ENCODE results near the gene PSMB3.

Gene PSMB3

DNA sequence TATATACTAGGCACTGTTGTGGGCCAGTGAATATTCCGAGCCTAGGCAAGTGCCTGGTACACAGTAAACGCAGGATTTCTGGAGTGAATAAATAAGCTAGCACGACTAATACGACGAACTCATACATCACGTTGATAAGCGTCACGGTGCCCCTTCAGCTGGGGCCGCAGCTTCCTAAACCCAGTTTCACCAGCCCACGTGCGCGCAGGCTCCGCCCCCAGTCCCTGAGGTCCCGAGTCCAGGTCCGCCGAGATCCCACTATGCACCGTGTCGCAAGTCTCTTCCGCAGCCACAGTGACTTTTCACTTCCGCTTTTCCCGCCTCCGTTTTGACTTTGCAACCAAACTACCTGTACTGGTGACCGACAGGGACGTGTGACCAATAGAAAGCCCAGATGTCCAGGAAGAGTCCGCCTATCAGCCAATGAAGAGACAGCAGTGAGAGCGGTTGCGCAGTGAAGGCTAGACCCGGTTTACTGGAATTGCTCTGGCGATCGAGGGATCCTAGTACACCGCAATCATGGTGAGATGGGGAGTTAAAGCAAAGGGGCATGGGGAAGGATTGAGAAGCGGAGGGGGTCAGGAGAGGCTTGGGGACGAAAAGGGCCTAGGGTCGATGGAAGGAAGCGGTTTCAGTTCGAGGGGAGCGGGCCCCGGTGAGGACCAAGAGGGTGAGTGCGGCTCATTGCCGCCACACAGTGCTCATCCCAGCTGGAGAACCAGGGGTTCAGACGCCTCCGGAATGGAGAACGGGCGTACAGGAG, at the start of gene PSMB3:
Gene PSMB3, plus strand, starts transcription at position 434 of the 763 bp plus-strand sequence. Its CDS starts 86 bp downstream, at position 520.
- DNase-seq: peak; percentile 96

GRCh38 chr17:38702916-38703741, 49.4 kb upstream of the PSMB3 start:
- no peak for DNase-seq

GRCh38 chr17:38703742-38704605, 48.6 kb upstream of the PSMB3 start:
- peak; percentile 73 for DNase-seq

DNA sequence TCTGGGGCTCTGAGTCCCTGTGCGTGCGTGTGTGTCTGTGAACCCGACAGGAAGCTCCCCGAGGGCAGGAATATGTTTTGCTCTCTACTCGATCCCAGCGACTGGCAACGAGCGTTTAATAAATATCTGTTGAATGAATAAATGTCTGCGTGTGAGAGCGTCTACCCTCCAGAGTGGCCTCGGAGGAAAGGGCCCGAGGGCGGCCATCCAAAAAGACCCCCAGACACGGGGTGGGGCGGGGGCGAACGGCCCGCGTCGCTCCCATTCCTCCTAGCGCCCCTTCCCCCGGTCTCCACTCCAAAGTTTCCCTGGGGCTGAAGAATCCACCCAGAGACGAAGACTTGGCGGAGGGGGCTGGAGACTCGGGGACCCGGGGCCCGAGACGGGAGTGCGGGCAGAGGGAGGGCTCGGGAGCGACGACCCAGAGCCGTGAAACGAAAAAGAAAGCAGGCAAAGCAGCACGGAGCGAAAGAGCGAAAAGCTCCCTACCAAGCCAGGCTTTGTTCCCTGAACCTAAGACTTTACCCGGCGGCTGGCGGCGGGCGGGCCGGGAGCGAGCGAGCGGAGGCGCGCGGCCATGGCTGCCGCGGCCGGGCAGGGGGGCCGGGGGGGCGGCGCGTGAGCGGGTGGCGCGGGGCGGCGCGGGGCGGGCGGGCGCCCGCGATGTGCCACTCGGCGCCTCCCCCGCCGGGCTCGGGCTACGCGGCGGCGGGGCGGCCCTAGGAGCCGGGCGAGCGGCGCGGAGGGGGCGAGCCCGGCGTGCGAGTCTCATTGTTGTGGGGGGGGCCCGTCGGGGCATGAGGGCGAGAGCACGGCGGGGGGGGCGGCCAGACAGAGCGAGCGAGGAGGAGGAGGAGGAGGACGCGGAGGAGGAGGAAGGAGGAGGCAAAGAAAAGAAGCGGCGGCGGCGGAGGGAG, 47.7 kb upstream of the PSMB3 start, which contains the start of gene MLLT6:
Gene MLLT6, plus strand, starts transcription at position 668 of the 917 bp plus-strand sequence. CDS start 360 bp downstream, outside the sequence.
- DNase-seq: peak; percentile 82

DNA sequence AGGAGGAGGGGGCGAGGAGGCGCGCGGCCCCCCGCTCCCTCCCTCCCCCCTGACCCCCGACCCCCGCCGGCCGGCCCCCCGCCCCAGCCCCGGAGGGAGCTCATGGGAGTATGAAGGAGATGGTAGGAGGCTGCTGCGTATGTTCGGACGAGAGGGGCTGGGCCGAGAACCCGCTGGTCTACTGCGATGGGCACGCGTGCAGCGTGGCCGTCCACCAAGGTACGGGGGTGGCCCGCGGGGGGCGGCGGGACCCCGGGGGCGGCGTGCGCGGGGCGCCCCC, 47.1 kb upstream of the PSMB3 start:
- no peak for DNase-seq

- peak; percentile 64 for DNase-seq
These were observed 46.6 kb upstream of the PSMB3 start for GRCh38 chr17:38705803-38706504.

GRCh38 chr17:38706505-38707216, 45.9 kb upstream of the PSMB3 start:
- DNase-seq: no peak

GRCh38 chr17:38707678-38708351, 44.7 kb upstream of the PSMB3 start:
- DNase-seq: no peak

GRCh38 chr17:38709104-38709820, 43.3 kb upstream of the PSMB3 start:
- DNase-seq: no peak

GRCh38 chr17:38709864-38710603, 42.5 kb upstream of the PSMB3 start:
- no peak for DNase-seq

DNA sequence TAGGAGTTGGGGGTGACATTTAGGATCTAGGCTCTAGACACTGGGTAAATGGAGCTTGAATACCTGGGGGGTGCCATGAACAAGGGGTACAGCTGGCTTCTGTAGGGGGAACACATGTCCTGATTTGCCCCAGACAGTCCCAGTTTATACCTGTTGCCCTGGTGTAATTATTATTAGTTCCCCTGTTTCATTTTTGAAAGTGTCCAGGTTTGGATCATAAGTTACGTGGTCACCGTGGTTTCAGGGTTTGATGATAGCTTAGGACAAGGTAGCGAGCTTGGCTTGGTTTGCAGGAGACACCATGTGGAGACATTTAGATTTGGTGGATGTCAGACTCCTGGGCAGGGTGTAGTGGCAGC, 42.0 kb upstream of the PSMB3 start:
- no peak for DNase-seq

GRCh38 chr17:38710985-38711384, 41.6 kb upstream of the PSMB3 start:
- DNase-seq: no peak

DNA sequence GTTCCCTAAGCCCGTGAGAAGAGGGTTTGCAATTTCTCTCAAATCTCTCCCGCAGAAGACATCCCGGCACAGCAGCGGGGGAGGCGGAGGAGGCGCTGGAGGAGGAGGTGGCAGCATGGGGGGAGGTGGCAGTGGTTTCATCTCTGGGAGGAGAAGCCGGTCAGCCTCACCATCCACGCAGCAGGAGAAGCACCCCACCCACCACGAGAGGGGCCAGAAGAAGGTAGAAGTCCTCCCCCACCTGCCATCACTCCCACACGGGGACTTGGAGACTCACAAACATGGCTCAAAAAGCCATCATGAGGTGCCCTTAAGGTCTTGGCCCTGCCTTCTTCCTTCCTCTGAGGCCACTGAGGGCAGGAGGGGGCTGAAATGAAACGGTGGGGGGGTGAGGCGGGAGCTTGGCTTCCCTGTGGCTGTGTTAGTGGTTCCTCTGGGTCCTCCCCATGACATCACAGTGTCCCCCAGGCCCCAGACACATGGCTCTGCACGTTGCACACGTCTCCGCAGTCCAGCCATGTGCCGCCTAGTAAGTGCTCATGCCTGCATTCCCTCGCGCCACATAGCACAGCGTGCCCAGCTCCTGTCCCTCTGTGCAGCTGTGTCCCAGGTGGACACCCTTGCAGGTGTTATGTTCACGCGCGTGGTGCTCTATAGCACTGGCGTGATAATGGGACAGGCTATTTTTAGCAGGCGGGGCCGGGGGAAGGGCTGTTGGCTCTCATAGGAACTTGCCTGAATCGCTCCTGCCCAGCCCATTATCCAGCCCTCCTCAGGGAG, 40.6 kb upstream of the PSMB3 start:
- DNase-seq: no peak

- DNase-seq: no peak
These were observed 39.9 kb upstream of the PSMB3 start for GRCh38 chr17:38712593-38712992.

DNA sequence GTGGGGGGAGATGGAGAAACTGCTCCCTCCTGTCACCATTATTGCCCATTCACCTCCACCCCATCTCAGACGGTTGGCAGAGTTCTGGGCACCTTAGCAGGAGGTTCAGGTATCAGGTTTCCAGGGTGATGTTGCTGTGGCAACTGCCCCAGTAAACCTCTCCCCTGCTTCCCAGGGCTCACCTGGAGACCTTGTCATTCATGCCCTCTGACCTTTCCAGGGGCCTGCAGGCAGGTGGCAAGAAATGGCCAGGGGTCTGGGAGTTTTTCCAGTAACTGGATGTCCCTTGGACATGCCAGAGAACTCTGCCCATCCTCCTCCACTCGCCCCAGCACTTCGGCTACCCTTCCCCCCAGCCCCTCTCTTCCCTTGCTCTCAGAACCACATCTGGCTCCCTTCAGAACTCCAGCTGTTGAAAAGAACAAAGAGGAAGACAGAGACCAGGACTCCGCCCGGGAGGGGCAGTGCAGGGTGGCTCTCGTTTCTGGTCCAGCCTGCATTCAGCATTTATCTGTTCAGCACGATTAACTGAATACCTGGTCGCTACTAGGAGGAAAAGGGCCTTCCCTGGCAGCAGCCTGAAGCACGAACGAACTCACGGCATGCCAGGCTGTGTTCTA, 39.0 kb upstream of the PSMB3 start:
- no peak for DNase-seq

DNA sequence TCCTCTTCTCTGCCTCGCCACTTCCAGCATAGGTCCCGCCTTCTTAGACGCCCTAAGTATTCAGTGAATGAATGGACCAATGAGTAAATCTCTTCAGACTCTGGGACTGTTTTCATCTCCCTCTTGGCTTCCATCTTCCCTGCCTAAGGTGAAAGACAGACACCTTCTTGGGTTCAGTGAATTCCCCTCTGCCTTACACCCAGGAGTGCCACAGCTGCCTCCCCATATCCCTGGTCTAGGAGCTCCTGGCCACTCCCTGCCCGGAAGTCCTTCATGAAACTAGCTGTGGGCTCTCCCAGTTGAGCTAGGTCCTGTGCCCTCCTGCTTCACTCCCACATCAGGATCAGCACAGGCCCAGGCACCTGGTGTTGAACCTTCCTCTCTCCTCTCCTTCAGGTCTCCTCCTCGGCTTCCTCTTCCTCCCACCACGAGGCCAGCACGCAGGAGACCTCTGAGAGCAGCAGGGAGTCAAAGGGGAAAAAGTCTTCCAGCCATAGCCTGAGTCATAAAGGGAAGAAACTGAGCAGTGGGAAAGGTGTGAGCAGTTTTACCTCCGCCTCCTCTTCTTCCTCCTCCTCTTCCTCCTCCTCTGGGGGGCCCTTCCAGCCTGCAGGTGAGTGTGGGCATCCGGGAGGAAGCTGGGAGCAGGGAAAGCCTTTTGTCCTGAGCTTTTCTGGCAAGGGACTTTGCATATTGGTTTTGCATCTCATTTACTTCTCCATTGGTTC, 37.2 kb upstream of the PSMB3 start:
- DNase-seq: no peak
